ENCODE results near the gene CHIC2.

The CHIC2 gene

DNA sequence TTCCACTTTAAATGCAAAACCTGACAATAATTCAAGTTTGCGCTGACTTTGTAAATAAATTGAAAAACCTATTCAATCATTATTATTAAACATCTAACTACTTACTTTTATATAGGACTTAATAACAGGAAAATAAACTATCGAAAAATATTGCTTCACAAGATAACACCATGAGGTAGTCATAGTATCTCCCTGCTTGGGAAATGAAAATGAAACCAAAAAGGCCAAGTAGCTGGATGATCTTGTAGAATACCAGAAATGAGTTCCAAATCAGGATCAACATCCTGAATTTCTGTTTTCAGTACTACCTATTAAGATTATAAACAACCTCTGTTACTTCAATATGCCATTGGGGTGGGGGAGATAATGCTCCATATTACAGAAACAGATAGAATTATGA is 58.9 kb downstream of the CHIC2 start:
- no peak for DNase-seq (ENCODE audit: low spot score)

GRCh38 chr4:54004463-54004862 is 59.9 kb downstream of the CHIC2 start:
- DNase-seq (ENCODE audit: low spot score): no peak

DNA sequence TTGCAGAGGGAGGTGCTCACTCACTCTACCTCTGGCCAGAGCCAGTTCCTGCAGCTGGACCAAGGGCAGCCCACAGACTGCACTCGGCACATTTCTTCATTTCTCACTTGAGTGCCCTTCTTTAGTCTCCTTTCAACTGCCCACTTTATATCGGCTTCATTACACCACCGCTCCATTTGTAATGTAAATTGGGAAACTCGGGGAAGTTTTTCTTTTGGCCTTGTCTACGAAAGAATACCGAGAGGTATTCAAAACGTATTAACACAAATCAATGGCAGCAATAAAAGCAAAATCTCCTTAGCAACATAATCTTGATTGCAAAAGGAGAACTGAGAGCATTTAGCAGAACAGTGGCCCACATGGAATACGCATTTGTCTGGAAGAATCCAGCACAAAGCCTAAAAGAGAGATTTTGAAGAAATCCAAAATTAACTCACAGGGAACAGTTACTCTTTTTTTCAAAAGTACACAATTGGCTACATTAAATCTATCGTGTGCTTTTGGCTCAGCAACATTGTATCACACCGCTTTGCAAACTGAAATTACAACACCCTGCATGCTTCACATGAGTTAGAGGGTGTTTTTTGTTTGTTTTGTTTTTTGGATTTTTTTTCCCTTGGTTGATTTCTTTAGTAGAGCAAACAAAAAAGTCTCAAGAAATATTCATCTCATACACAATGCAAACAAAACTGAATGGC is 62.6 kb downstream of the CHIC2 start:
- no peak for DNase-seq (ENCODE audit: low spot score)

DNA sequence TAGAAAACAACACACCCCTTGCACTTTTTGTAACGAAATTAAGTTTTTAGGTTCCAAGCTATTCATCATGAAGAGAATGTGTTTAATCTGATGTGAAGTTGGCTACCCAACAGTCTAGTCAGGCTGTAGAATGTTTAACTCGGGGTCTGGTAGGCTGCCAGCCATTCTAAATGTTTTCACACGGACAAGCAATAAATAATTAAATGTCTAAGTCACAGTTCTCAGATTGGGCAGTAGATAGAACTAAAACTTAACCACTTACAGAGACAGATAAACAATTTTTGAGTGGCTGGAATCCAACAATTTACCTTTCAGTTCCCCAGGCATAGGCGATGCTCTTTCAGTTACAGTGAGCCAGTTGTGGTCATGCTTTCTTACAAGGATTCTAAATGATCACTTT is 66.5 kb downstream of the CHIC2 start:
- DNase-seq (ENCODE audit: low spot score): no peak

GRCh38 chr4:53994382-53995102 is 69.9 kb downstream of the CHIC2 start:
- DNase-seq (ENCODE audit: low spot score): no peak

DNA sequence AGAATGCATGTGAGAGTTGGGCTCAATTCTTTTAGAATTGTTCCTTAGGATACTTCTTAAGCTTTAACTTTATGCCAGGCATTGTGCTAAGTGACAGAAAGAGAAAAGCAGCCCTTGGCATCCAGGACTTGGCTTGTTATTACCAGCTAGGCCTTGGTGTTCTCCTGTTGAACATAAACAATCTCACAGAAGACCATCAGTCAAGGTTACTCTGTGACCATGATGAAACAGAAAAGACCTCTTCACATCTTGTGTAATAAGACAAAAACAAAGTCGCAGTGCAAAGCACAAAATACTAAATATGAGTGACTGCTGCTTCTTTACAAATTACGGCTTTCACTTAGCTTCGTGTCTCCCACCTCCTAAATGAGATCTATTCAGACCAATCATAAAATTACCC is 71.6 kb downstream of the CHIC2 start:
- DNase-seq (ENCODE audit: low spot score): no peak

- no peak for DNase-seq (ENCODE audit: low spot score)
Observed at GRCh38 chr4:53991821-53992220, 72.6 kb downstream of the CHIC2 start.

GRCh38 chr4:53990641-53991040 is 73.8 kb downstream of the CHIC2 start:
- DNase-seq (ENCODE audit: low spot score): no peak

- DNase-seq (ENCODE audit: low spot score): no peak
Observed at GRCh38 chr4:53987761-53988171, 76.6 kb downstream of the CHIC2 start.

GRCh38 chr4:53986062-53986461 is 78.3 kb downstream of the CHIC2 start:
- no peak for DNase-seq (ENCODE audit: low spot score)

DNA sequence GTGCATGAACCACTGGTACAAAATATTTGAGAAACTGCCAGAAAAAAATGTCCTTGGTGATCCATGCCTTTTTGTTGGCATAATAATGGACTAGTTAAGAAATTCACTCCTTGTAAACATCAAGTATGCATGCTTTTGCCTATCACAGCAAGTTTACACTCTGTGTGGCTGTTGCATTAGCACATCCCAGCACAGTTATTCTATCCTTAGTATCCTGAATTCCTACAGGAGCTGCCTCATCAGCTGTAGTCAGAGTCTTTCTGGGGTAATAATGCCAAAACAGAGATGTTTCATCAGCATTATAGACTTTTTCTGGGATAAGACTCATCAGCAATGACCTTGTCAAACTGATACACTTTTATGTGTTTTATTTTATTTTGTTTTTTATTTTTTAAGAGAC is 82.8 kb downstream of the CHIC2 start:
- DNase-seq (ENCODE audit: low spot score): no peak

DNA sequence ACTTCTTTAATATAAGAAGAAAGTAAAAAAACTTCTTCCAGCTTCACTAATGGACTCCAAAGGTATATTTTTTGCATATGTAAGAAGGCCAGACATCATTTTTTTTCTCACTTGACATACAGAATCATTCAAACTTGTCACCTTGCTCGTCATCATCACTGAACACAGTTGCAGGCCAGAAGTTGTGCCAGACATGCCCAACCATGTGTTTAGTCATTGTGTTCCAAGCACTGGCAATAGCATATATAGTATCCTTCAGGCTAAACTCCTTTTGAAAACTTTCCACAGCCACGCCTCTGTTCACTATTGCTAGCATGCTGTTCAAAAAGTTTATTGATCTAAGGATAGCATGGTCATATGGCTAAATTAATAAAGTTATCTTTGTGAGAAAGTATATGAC is 83.3 kb downstream of the CHIC2 start:
- DNase-seq (ENCODE audit: low spot score): no peak

DNA sequence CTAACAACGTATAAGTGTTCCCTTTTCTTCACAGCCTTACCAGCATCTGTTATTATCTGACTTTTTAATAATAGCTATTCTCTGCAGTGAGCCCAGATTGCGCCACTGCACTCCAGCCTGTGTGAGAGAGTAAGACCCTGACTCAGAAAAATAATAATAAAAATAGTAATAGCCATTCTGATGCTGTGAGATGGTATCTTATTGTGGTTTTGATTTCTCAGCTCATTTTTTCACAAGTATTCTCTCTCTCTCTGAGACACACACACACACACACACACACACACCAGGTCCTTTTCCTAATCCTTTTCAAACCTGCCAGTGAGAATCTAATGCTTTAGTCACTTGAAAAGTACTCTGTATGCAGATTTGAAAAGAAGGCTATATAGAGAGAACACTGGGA is 89.8 kb downstream of the CHIC2 start:
- no peak for DNase-seq (ENCODE audit: low spot score)

GRCh38 chr4:53967986-53968385 is 96.4 kb downstream of the CHIC2 start:
- no peak for DNase-seq (ENCODE audit: low spot score)

DNA sequence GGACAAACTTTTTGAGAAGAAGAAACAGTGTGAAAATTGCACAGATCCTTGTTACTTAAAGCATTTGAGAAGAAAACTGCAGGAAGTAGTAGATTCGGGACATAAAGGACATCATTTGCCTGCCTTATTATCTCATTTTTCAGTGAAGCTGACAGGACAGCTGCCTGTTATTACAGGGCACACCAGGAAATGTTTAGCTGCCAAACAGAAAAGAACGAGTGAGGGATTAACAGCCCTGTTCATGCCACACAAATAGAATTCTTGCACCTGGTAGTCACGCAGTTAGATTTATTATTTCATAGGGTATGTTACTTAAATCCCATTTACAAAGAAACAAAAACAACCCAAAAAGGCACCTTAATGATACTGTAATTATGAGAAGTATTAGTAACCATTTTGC is 100.6 kb downstream of the CHIC2 start:
- DNase-seq (ENCODE audit: low spot score): no peak

DNA sequence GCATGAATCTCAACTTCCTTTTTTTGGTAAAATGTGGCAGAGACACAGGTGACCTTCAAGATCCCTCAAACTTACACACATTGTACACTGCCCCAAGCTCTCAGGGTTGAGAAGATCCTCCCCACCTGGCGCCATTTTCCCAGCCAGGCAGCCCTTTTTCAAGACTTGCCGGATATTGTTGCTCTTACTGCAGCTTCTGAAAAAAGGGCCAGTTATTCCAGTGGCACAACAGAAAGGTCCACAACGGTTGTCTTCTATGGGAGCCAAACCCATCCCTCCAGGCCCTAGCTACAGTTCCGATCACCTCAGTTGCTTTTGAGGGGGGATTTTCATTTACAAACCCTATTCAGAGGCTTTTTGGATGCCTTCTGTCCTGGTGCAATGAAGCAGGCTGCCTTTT is 101.1 kb downstream of the CHIC2 start:
- DNase-seq (ENCODE audit: low spot score): no peak

- DNase-seq (ENCODE audit: low spot score): no peak
Observed at GRCh38 chr4:53962516-53963225, 101.7 kb downstream of the CHIC2 start.

GRCh38 chr4:53961351-53961750 is 103.1 kb downstream of the CHIC2 start:
- DNase-seq (ENCODE audit: low spot score): no peak

DNA sequence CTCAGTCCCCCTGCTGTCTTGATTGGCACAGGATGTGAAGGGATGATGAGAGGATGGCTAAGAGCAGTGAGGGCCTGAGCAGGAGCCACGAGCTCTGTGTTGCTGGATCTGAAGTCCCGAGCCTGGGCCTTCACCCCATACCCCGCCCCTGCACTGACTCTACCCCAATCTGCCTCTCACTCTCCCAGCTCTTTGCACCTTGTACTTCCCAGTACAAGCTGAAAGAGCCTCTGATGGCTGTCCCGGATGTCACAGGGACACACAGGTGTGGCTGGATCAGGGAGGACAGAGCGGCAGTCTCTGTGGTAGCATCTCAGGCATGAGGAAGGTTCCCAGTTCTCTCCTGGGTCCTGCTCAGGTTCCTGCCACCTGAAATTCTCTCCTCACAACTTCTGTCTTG is 103.6 kb downstream of the CHIC2 start:
- no peak for DNase-seq (ENCODE audit: low spot score)

Data from CD4-positive, alpha-beta T cell treated with Interleukin-6 at 100 ng/mL for 8 hours (primary cell).